DOHH2 (cell line): ENCODE data around the gene ZFAND3.

Experiments used
- EZH2phosphoT487 ChIP-seq: fragments of 200-600 bp; sonication (generic); IDR thresholded peaks from 2 replicates; pipeline ENCODE4 v1.6.1; 2017; ENCODE audit warnings: borderline replicate concordance, mild to moderate bottlenecking, antibody characterized with exemption, low read length, moderate library complexity, mixed read lengths
- TF ChIP-seq, protein P1 (sequence below): fragments of 200-600 bp; sonication (generic); IDR thresholded peaks from one replicate; pipeline ENCODE4 v1.5.1; 2014; ENCODE audit warnings: antibody characterized with exemption, mild to moderate bottlenecking, low read depth, low read length; ENCODE audit not compliant: poor library complexity, severe bottlenecking

DNA sequence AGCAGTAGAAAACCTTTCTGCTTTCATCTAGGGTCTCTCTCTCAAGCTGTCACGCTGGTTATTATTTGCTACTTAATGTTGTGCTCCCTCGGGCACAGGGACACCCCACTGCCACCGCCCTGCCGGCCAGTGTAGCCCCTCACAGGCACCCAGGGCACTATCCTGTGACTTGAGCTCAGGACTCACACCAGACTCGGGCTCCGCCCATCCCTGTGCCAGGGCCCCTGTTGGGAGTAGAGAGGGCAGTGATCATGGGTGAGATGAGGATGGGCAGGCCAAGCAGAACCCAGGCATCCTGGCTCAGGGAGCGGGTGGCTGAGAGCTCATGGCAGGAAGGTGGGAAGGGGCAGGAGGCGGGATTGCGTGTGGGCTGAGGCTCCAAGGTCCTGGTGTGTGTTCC is 371.9 kb downstream of the ZFAND3 start:
- TF ChIP-seq, protein P1, sequence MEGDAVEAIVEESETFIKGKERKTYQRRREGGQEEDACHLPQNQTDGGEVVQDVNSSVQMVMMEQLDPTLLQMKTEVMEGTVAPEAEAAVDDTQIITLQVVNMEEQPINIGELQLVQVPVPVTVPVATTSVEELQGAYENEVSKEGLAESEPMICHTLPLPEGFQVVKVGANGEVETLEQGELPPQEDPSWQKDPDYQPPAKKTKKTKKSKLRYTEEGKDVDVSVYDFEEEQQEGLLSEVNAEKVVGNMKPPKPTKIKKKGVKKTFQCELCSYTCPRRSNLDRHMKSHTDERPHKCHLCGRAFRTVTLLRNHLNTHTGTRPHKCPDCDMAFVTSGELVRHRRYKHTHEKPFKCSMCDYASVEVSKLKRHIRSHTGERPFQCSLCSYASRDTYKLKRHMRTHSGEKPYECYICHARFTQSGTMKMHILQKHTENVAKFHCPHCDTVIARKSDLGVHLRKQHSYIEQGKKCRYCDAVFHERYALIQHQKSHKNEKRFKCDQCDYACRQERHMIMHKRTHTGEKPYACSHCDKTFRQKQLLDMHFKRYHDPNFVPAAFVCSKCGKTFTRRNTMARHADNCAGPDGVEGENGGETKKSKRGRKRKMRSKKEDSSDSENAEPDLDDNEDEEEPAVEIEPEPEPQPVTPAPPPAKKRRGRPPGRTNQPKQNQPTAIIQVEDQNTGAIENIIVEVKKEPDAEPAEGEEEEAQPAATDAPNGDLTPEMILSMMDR = no peak
- no peak for TF ChIP-seq EZH2phosphoT487
